ENCODE measurements around the gene GRAMD2A.
A peak's percentile ranks its signal among the peaks of the same experiment; 100 is the strongest.

Gene GRAMD2A

GRCh38 chr15:72117486-72118016 is 80.0 kb downstream of the GRAMD2A start:
- H3K9me3 ChIP-seq (replicated peaks; ENCODE audit: low read length) = no peaks in the 10 kb centered on the region
- H3K27me3 ChIP-seq (ENCODE audit: control insufficient read depth, insufficient read depth, low read length) = no peaks in the 10 kb centered on the region
- H3K4me1 ChIP-seq (ENCODE audit: control insufficient read depth, insufficient read depth, low read length) = peaks cover 12% of the 10 kb centered on the region
- peak overlapping the region; percentile 84 for H3K4me2 ChIP-seq (ENCODE audit: low read length)
- no peaks in the 10 kb centered on the region for H3K36me3 ChIP-seq (ENCODE audit: insufficient read depth, low read length)
- H3K4me3 ChIP-seq (ENCODE audit: low read length) = peak overlapping the region; percentile 99
- H3K9ac ChIP-seq (ENCODE audit: low read depth, low read length) = peak overlapping the region; percentile 88

- Histone ChIP-seq H3K9ac (ENCODE audit: low read depth, low read length) (peak overlapping the region; percentile 88), H3K9me3 (replicated peaks; ENCODE audit: low read length) (no peaks in the 10 kb centered on the region), H3K4me2 (ENCODE audit: low read length) (peak overlapping the region; percentile 84), H3K4me3 (ENCODE audit: low read length) (peak overlapping the region; percentile 99), H3K4me1 (ENCODE audit: control insufficient read depth, insufficient read depth, low read length) (peaks cover 16% of the 10 kb centered on the region), H3K27me3 (ENCODE audit: control insufficient read depth, insufficient read depth, low read length) (no peaks in the 10 kb centered on the region), H3K36me3 (ENCODE audit: insufficient read depth, low read length) (no peaks in the 10 kb centered on the region)
Measured at GRCh38 chr15:72116731-72117485, 80.7 kb downstream of the GRAMD2A start.

GRCh38 chr15:72113347-72114031 is 84.1 kb downstream of the GRAMD2A start:
- Histone ChIP-seq H3K36me3 (ENCODE audit: insufficient read depth, low read length) (no peaks in the 10 kb centered on the region), H3K9ac (ENCODE audit: low read depth, low read length) (no peak overlapping the region), H3K27me3 (ENCODE audit: control insufficient read depth, insufficient read depth, low read length) (no peaks in the 10 kb centered on the region), H3K4me1 (ENCODE audit: control insufficient read depth, insufficient read depth, low read length) (peaks cover 19% of the 10 kb centered on the region), H3K4me3 (ENCODE audit: low read length) (no peak overlapping the region), H3K9me3 (replicated peaks; ENCODE audit: low read length) (no peaks in the 10 kb centered on the region), H3K4me2 (ENCODE audit: low read length) (no peak overlapping the region)

- Histone ChIP-seq H3K36me3 (ENCODE audit: insufficient read depth, low read length) (no peaks in the 10 kb centered on the region), H3K27me3 (ENCODE audit: control insufficient read depth, insufficient read depth, low read length) (no peaks in the 10 kb centered on the region)
Measured at GRCh38 chr15:72112805-72113204, 84.8 kb downstream of the GRAMD2A start.

GRCh38 chr15:72112116-72112515 is 85.5 kb downstream of the GRAMD2A start:
- no peak overlapping the region for H3K9ac ChIP-seq (ENCODE audit: low read depth, low read length)

More at GRCh38 chr15:72112805-72113204, 84.8 kb downstream of the GRAMD2A start:
- H3K4me1 ChIP-seq (ENCODE audit: control insufficient read depth, insufficient read depth, low read length) = peaks cover 19% of the 10 kb centered on the region
- H3K4me3 ChIP-seq (ENCODE audit: low read length) = no peak overlapping the region
- H3K4me2 ChIP-seq (ENCODE audit: low read length) = no peak overlapping the region
- no peaks in the 10 kb centered on the region for H3K9me3 ChIP-seq (replicated peaks; ENCODE audit: low read length)
- no peak overlapping the region for H3K9ac ChIP-seq (ENCODE audit: low read depth, low read length)

GRCh38 chr15:72110355-72110754 is 87.2 kb downstream of the GRAMD2A start:
- Histone ChIP-seq H3K9me3 (replicated peaks; ENCODE audit: low read length) (no peaks in the 10 kb centered on the region), H3K4me1 (ENCODE audit: control insufficient read depth, insufficient read depth, low read length) (peaks cover 19% of the 10 kb centered on the region), H3K4me2 (ENCODE audit: low read length) (no peak overlapping the region), H3K9ac (ENCODE audit: low read depth, low read length) (no peak overlapping the region), H3K27me3 (ENCODE audit: control insufficient read depth, insufficient read depth, low read length) (no peaks in the 10 kb centered on the region), H3K4me3 (ENCODE audit: low read length) (no peak overlapping the region), H3K36me3 (ENCODE audit: insufficient read depth, low read length) (no peaks in the 10 kb centered on the region)

More at GRCh38 chr15:72112116-72112515, 85.5 kb downstream of the GRAMD2A start:
- H3K4me1 ChIP-seq (ENCODE audit: control insufficient read depth, insufficient read depth, low read length) = peaks cover 19% of the 10 kb centered on the region
- no peaks in the 10 kb centered on the region for H3K36me3 ChIP-seq (ENCODE audit: insufficient read depth, low read length)
- no peaks in the 10 kb centered on the region for H3K9me3 ChIP-seq (replicated peaks; ENCODE audit: low read length)
- H3K4me2 ChIP-seq (ENCODE audit: low read length) = no peak overlapping the region
- no peak overlapping the region for H3K4me3 ChIP-seq (ENCODE audit: low read length)
- no peaks in the 10 kb centered on the region for H3K27me3 ChIP-seq (ENCODE audit: control insufficient read depth, insufficient read depth, low read length)

Measured in skeletal muscle satellite cell (primary cell).